GM23248 (cell line): ENCODE measurements around the gene WDR18. TPM values are rescaled to one million over a fixed set of nuclear protein-coding genes. Genes with fewer than 3 reads are reported as not detected.

ENCODE experiments used
- DNase-seq: peaks from one replicate; pipeline ENCODE4 v3.0.0-alpha.2; 2015
- H2AFZ ChIP-seq: fragments of 200-600 bp; sonication (generic); 2 replicates; pipeline ENCODE4 v1.6.1; 2016; ENCODE audit warnings: antibody characterized with exemption
- H3F3A ChIP-seq: fragments of 200-600 bp; sonication (generic); 2 replicates; pipeline ENCODE4 v1.6.1; 2016; ENCODE audit warnings: mild to moderate bottlenecking, antibody characterized with exemption, mixed run types; ENCODE audit not compliant: insufficient read depth
- H3K27ac ChIP-seq: fragments of 200-600 bp; sonication (generic); 2 replicates; pipeline ENCODE4 v1.5.1; 2016; ENCODE audit warnings: mild to moderate bottlenecking
- H3K27me3 ChIP-seq: fragments of 200-600 bp; sonication (generic); replicated peaks from 2 replicates; pipeline ENCODE4 v1.6.1; 2016; ENCODE audit warnings: mild to moderate bottlenecking; ENCODE audit not compliant: insufficient read depth
- H3K36me3 ChIP-seq: fragments of 200-600 bp; sonication (generic); 2 replicates; pipeline ENCODE4 v1.6.1; 2016; ENCODE audit warnings: low read depth, mild to moderate bottlenecking
- H3K4me1 ChIP-seq: fragments of 200-600 bp; sonication (generic); 2 replicates; pipeline ENCODE4 v1.6.1; 2016; ENCODE audit warnings: mild to moderate bottlenecking; ENCODE audit not compliant: insufficient read depth
- H3K4me2 ChIP-seq: fragments of 200-600 bp; sonication (generic); one replicate; pipeline ENCODE4 v1.6.1; 2016; ENCODE audit warnings: mild to moderate bottlenecking; ENCODE audit not compliant: unreplicated experiment
- H3K4me3 ChIP-seq: fragments of 200-600 bp; sonication (generic); 2 replicates; pipeline ENCODE4 v1.5.1; 2016; ENCODE audit warnings: mild to moderate bottlenecking
- H3K79me2 ChIP-seq: fragments of 200-600 bp; sonication (generic); 2 replicates; pipeline ENCODE4 v1.6.1; 2016; ENCODE audit warnings: mild to moderate bottlenecking; ENCODE audit not compliant: insufficient read depth
- H3K9ac ChIP-seq: fragments of 200-600 bp; sonication (generic); 2 replicates; pipeline ENCODE4 v1.6.1; 2016; ENCODE audit warnings: mild to moderate bottlenecking
- H3K9me2 ChIP-seq: fragments of 200-600 bp; sonication (generic); 2 replicates; pipeline ENCODE4 v1.6.1; 2016; ENCODE audit warnings: mixed run types, mild to moderate bottlenecking, moderate library complexity; ENCODE audit not compliant: insufficient read depth
- H3K9me3 ChIP-seq: fragments of 200-600 bp; sonication (generic); one replicate; pipeline ENCODE4 v1.6.1; 2017; ENCODE audit warnings: low read depth
- H4K20me1 ChIP-seq: fragments of 200-600 bp; sonication (generic); 2 replicates; pipeline ENCODE4 v1.6.0; 2016; ENCODE audit not compliant: insufficient read depth
- EZH2 ChIP-seq: fragments of 200-600 bp; sonication (generic); IDR thresholded peaks from 2 replicates; pipeline ENCODE4 v1.6.1; 2018; ENCODE audit warnings: antibody characterized with exemption, mild to moderate bottlenecking; ENCODE audit not compliant: insufficient read depth, poor library complexity, severe bottlenecking
- EZH2phosphoT487 ChIP-seq: fragments of 200-600 bp; sonication (generic); IDR thresholded peaks from 2 replicates; pipeline ENCODE4 v1.6.1; 2018; ENCODE audit warnings: antibody characterized with exemption, moderate library complexity, mild to moderate bottlenecking, low read depth; ENCODE audit not compliant: insufficient read depth
- WGBS, 2 experiments: methylation state at CpG; one replicate each; pipeline ENCODE4 v1.1.6; 2015 to 2017; ENCODE audit warnings: low lambda C conversion rate in 2 of 2, low coverage in 1 of 2; ENCODE audit errors: missing lambda C conversion rate in 2 of 2; 5-methylcytosine and 5-hydroxymethylcytosine counted together
- in situ Hi-C: fragments of 300-500 bp; cut with MboI; formaldehyde crosslinking; loops from 2 replicates; pipeline ENCODE4 v1.15.0; 2020
- polyA plus RNA-seq: library from polyadenylated mRNA; unstranded; fragments of >200 nt; fragmentation: Nextera tagmentation; extraction: Ambion mirVana; gene quantifications from 2 replicates; pipeline ENCODE4 v1.2.1, GENCODE V29; 2016
- total RNA-seq: library from RNA; depleted of rRNA; stranded (reverse); fragments of >200 nt; shearing (Covaris generic); gene quantifications from 2 replicates; pipeline ENCODE4 v1.2.3, GENCODE V29; 2014

The WDR18 gene
- total and polyA plus RNA-seq, 2 experiments from 2014 or later = 83.4 to 157 TPM

- no peaks in the 10 kb centered on the region for H4K20me1 ChIP-seq
- no peaks in the 10 kb centered on the region for H3K9me3 ChIP-seq
- no peak overlapping the region for H3K27ac ChIP-seq
- no peaks in the 10 kb centered on the region for H3F3A ChIP-seq
- no peak overlapping the region for H3K4me3 ChIP-seq
- no peaks in the 10 kb centered on the region for H3K27me3 ChIP-seq
- H3K9ac ChIP-seq = no peak overlapping the region
- in situ Hi-C loops = no loop called here
- 93 to 95% methylated on average over 43 to 45 of the region's 45 CpGs for WGBS, 2 experiments
- peaks cover 100% of the 10 kb centered on the region for H3K79me2 ChIP-seq
- H3K36me3 ChIP-seq = no peaks in the 10 kb centered on the region; the same call in 1 of the 2 replicates
- no peaks in the 10 kb centered on the region for H3K4me1 ChIP-seq
- DNase-seq = no peak
- H3K4me2 ChIP-seq = no peak overlapping the region
- H2AFZ ChIP-seq = no peak overlapping the region
- H3K9me2 ChIP-seq = no peaks in the 10 kb centered on the region
- TF ChIP-seq EZH2 = no peak
- TF ChIP-seq EZH2phosphoT487 = no peak
Measured at GRCh38 chr19:941292-942132, 42.6 kb upstream of the WDR18 start.

DNA sequence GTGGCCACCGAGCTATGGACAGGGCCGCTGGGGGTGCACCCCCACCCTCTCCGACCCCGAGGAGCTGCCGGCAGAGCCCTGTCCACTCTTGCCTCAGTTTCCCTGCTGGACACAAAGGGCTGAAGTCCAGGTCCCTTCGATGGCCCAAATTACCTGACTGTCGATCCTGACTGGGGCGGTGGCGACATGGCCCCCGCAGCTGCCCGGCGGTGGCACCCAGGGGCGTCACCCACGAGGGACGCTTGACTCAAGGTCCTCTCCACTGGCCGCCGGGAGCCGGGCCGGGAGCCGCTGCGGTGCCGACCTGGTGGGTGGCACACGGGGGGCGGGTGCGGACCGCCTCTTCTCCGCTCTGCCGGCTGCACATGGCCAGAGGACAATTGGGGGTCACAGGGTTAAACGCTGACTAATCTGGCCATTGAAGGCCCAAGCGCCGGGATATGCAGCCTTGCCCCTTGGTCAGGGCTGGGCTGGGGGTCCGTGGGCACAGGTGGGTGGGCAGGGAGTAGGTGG is 42.0 kb upstream of the WDR18 start:
- Histone ChIP-seq H3K9ac (no peak overlapping the region), H3K79me2 (peaks cover 100% of the 10 kb centered on the region), H3K4me1 (no peaks in the 10 kb centered on the region), H3K27ac (no peak overlapping the region), H2AFZ (no peak overlapping the region), H3K36me3 (no peaks in the 10 kb centered on the region; the same call in 1 of the 2 replicates), H3K4me3 (no peak overlapping the region), H3F3A (no peaks in the 10 kb centered on the region), H3K4me2 (no peak overlapping the region), H4K20me1 (no peaks in the 10 kb centered on the region), H3K27me3 (no peaks in the 10 kb centered on the region), H3K9me2 (no peaks in the 10 kb centered on the region), H3K9me3 (no peaks in the 10 kb centered on the region)
- WGBS, 2 experiments = 97% methylated on average over 31 of the region's 32 CpGs
- TF ChIP-seq EZH2 (no peak), EZH2phosphoT487 (no peak)
- no peak for DNase-seq
- in situ Hi-C loops = no loop called here

GRCh38 chr19:943551-944170 is 40.5 kb upstream of the WDR18 start:
- Histone ChIP-seq H3K9ac (no peak overlapping the region), H4K20me1 (no peaks in the 10 kb centered on the region), H3K4me3 (no peak overlapping the region), H3K79me2 (peaks cover 100% of the 10 kb centered on the region), H2AFZ (no peak overlapping the region), H3F3A (no peaks in the 10 kb centered on the region), H3K9me3 (no peaks in the 10 kb centered on the region), H3K4me2 (no peak overlapping the region), H3K9me2 (no peaks in the 10 kb centered on the region), H3K27ac (no peak overlapping the region), H3K27me3 (no peaks in the 10 kb centered on the region), H3K4me1 (no peaks in the 10 kb centered on the region), H3K36me3 (no peaks in the 10 kb centered on the region; the same call in 1 of the 2 replicates)
- TF ChIP-seq EZH2phosphoT487 (no peak), EZH2 (no peak)
- DNase-seq = no peak
- in situ Hi-C loops = no loop called here
- 92 to 99% methylated on average over 12 to 17 of the region's 17 CpGs for WGBS, 2 experiments

DNA sequence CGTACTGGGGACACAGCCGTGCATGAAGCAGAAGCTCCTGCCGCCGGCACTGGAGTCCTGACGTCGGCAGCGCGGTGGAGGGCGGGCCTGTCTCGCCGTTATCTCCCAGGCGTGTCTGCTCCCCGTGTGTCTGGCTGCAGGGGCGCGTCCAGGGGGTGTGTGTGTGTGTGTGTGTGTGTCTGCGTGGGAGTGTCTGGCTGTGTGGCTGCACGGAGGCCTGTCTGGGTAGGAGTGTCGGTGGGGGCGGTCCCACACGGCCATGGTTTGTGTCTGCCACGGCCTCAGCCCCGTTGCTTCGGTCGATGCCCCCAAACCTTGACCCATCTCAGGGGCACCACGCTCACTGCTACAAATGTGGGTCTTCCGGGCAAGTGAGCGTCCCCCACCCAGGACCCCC is 40.0 kb upstream of the WDR18 start:
- Histone ChIP-seq H3F3A (no peaks in the 10 kb centered on the region), H3K4me2 (no peak overlapping the region), H4K20me1 (no peaks in the 10 kb centered on the region), H3K4me3 (no peak overlapping the region), H3K36me3 (no peaks in the 10 kb centered on the region; the same call in 1 of the 2 replicates), H3K9ac (no peak overlapping the region), H3K27ac (no peak overlapping the region), H3K4me1 (no peaks in the 10 kb centered on the region), H3K27me3 (no peaks in the 10 kb centered on the region), H3K79me2 (peaks cover 99% of the 10 kb centered on the region), H3K9me2 (no peaks in the 10 kb centered on the region), H3K9me3 (no peaks in the 10 kb centered on the region), H2AFZ (no peak overlapping the region)
- in situ Hi-C loops = no loop called here
- WGBS, 2 experiments = 65% methylated on average over 19 to 27 of the region's 27 CpGs
- no peak for TF ChIP-seq EZH2
- TF ChIP-seq EZH2phosphoT487 = no peak
- no peak for DNase-seq
